OCI-LY1 (cell line): ENCODE data around the gene STK25.

Source experiments
- H2AFZ ChIP-seq: fragments of 200-600 bp; sonication (generic), shearing (Covaris generic); 2 replicates; pipeline ENCODE4 v1.6.0; 2014; ENCODE audit warnings: antibody characterized with exemption, mild to moderate bottlenecking, low read length
- H3F3A ChIP-seq: fragments of 200-600 bp; sonication (generic), shearing (Covaris generic); 2 replicates; pipeline ENCODE4 v1.6.0; 2014; ENCODE audit warnings: mild to moderate bottlenecking, antibody characterized with exemption, low read length, moderate library complexity; ENCODE audit not compliant: insufficient read depth
- H3K27ac ChIP-seq: fragments of 200-600 bp; sonication (generic); 2 replicates; pipeline ENCODE4 v1.5.1; 2014; ENCODE audit warnings: low read length, mixed run types, mild to moderate bottlenecking, low read depth; ENCODE audit not compliant: poor library complexity, severe bottlenecking
- H3K27me3 ChIP-seq: fragments of 200-600 bp; sonication (generic); 2 replicates; pipeline ENCODE4 v1.6.0; 2014; ENCODE audit warnings: antibody characterized with exemption, mild to moderate bottlenecking, low read length, moderate library complexity; ENCODE audit not compliant: insufficient read depth
- H3K36me3 ChIP-seq: fragments of 200-600 bp; sonication (generic); 2 replicates; pipeline ENCODE4 v1.6.1; 2014; ENCODE audit warnings: mild to moderate bottlenecking, antibody characterized with exemption, low read length, moderate library complexity, mixed read lengths; ENCODE audit not compliant: insufficient read depth
- H3K4me1 ChIP-seq: fragments of 200-600 bp; sonication (generic); 2 replicates; pipeline ENCODE4 v1.5.1; 2014; ENCODE audit warnings: mild to moderate bottlenecking, low read length, moderate library complexity; ENCODE audit not compliant: insufficient read depth, severe bottlenecking
- H3K4me2 ChIP-seq: fragments of 200-600 bp; sonication (generic), shearing (Covaris generic); 2 replicates; pipeline ENCODE4 v1.6.1; 2014; ENCODE audit warnings: low read length
- H3K4me3 ChIP-seq: fragments of 200-600 bp; sonication (generic); 2 replicates; pipeline ENCODE4 v1.5.1; 2014; ENCODE audit warnings: low read length, low read depth, mild to moderate bottlenecking, mixed read lengths; ENCODE audit not compliant: poor library complexity, severe bottlenecking
- H3K79me2 ChIP-seq: fragments of 200-600 bp; shearing (Covaris generic); 2 replicates; pipeline ENCODE4 v1.6.1; 2016; ENCODE audit warnings: mixed run types, low read length, mixed read lengths; ENCODE audit not compliant: insufficient read depth
- H3K9ac ChIP-seq: fragments of 200-600 bp; sonication (generic), shearing (Covaris generic); 2 replicates; pipeline ENCODE4 v1.6.1; 2014; ENCODE audit warnings: mild to moderate bottlenecking, low read length, mixed read lengths
- H3K9me2 ChIP-seq: fragments of 200-600 bp; sonication (generic), shearing (Covaris generic); 2 replicates; pipeline ENCODE4 v1.6.1; 2014; ENCODE audit warnings: low read depth, mild to moderate bottlenecking, low read length, mixed read lengths
- H3K9me3 ChIP-seq: fragments of 200-600 bp; shearing (Covaris generic); 2 replicates; pipeline ENCODE4 v1.6.1; 2014; ENCODE audit warnings: low read length, mixed read lengths
- H4K20me1 ChIP-seq: fragments of 200-600 bp; sonication (generic), shearing (Covaris generic); 2 replicates; pipeline ENCODE4 v1.6.0; 2016; ENCODE audit warnings: mild to moderate bottlenecking, low read length; ENCODE audit not compliant: insufficient read depth
- EZH2 ChIP-seq: fragments of 200-600 bp; sonication (generic), shearing (Covaris generic); IDR thresholded peaks from 2 replicates; pipeline ENCODE4 v1.8.0; 2017; ENCODE audit warnings: borderline replicate concordance, mixed run types, mild to moderate bottlenecking, antibody characterized with exemption, low read length, moderate library complexity, mixed read lengths
- TF ChIP-seq, protein P1 (sequence below): fragments of 200-600 bp; sonication (generic), shearing (Covaris generic); IDR thresholded peaks from 2 replicates; pipeline ENCODE4 v1.5.1; 2017; ENCODE audit warnings: mild to moderate bottlenecking, antibody characterized with exemption, low read length, moderate library complexity, mixed read lengths

The STK25 gene

DNA sequence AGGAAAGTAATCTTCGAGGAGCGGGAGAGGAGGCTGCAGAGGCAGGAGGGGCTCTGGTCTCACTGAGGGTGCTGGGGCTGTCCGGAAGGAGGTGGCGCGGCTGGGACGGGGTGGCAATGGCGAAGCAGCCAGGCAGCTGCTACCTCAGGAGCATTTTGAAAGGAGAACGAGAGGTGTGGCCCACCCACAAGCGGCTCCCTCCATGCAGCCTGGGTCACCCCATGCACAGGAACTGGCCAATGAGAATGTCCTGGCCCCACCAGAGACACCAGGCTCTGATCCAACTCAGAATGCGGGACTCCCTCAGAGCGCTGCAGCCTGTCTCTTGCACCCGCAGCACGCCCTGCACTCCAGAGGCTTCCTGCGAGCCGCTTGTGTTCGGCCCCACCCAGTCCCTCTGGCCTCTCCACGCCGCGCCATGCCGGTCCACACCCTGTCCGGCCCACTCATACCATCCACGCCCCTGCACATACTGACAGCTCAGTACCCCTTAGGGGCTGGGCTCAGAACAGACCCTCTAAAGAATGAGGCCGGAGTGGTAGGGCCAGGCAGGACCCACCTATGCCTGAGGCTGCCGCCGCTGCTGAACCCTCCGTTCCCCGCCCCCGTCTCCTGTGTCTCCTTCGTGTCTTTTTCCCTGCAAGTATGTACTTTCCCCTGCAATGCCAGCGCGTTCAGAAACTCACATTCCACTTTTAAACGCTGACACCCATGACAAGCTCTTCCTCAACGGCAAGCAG, 43.8 kb upstream of the STK25 start:
- Histone ChIP-seq H3K4me3 (no peak overlapping the region), H3K9me2 (no peaks in the 10 kb centered on the region), H3K27ac (no peak overlapping the region), H3K27me3 (no peaks in the 10 kb centered on the region; the same call in 1 of the 2 replicates), H3K9me3 (no peaks in the 10 kb centered on the region), H4K20me1 (no peaks in the 10 kb centered on the region), H3K9ac (no peak overlapping the region), H3K36me3 (no peaks in the 10 kb centered on the region), H3K4me2 (no peak overlapping the region; the same call in 1 of the 2 replicates), H3K79me2 (no peaks in the 10 kb centered on the region), H2AFZ (no peak overlapping the region), H3K4me1 (no peaks in the 10 kb centered on the region), H3F3A (no peaks in the 10 kb centered on the region)
- TF ChIP-seq, protein P1, sequence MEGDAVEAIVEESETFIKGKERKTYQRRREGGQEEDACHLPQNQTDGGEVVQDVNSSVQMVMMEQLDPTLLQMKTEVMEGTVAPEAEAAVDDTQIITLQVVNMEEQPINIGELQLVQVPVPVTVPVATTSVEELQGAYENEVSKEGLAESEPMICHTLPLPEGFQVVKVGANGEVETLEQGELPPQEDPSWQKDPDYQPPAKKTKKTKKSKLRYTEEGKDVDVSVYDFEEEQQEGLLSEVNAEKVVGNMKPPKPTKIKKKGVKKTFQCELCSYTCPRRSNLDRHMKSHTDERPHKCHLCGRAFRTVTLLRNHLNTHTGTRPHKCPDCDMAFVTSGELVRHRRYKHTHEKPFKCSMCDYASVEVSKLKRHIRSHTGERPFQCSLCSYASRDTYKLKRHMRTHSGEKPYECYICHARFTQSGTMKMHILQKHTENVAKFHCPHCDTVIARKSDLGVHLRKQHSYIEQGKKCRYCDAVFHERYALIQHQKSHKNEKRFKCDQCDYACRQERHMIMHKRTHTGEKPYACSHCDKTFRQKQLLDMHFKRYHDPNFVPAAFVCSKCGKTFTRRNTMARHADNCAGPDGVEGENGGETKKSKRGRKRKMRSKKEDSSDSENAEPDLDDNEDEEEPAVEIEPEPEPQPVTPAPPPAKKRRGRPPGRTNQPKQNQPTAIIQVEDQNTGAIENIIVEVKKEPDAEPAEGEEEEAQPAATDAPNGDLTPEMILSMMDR, result no peak
- no peak for TF ChIP-seq EZH2

DNA sequence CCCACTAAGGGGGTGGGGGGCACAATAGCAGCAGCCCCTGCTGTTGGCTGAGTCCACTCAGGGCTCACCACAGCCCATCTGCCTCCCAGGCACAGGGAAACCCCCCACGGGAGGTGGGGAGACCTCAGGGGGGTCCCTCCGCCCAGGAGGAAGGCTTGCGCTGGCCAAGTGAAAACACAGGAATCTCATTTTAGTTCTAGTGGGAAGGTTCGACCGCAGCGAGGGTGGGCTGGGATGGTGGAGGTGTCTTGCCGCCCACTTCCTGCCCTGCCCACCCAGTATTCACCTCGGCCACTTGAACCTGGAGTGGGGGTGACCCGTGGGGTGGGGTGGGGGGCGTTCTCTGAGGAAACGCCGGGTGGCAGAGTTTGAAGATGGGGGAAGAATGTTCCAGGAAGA, 43.2 kb upstream of the STK25 start:
- Histone ChIP-seq H3K27me3 (no peaks in the 10 kb centered on the region; the same call in 1 of the 2 replicates), H3K4me1 (no peaks in the 10 kb centered on the region), H3K9me2 (no peaks in the 10 kb centered on the region), H2AFZ (no peak overlapping the region), H3K4me3 (no peak overlapping the region), H3K27ac (no peak overlapping the region), H3K36me3 (no peaks in the 10 kb centered on the region), H3K9me3 (no peaks in the 10 kb centered on the region), H3K4me2 (no peak overlapping the region), H4K20me1 (no peaks in the 10 kb centered on the region), H3K79me2 (no peaks in the 10 kb centered on the region), H3K9ac (no peak overlapping the region), H3F3A (no peaks in the 10 kb centered on the region)
- TF ChIP-seq, protein P1, result no peak
- no peak for TF ChIP-seq EZH2

DNA sequence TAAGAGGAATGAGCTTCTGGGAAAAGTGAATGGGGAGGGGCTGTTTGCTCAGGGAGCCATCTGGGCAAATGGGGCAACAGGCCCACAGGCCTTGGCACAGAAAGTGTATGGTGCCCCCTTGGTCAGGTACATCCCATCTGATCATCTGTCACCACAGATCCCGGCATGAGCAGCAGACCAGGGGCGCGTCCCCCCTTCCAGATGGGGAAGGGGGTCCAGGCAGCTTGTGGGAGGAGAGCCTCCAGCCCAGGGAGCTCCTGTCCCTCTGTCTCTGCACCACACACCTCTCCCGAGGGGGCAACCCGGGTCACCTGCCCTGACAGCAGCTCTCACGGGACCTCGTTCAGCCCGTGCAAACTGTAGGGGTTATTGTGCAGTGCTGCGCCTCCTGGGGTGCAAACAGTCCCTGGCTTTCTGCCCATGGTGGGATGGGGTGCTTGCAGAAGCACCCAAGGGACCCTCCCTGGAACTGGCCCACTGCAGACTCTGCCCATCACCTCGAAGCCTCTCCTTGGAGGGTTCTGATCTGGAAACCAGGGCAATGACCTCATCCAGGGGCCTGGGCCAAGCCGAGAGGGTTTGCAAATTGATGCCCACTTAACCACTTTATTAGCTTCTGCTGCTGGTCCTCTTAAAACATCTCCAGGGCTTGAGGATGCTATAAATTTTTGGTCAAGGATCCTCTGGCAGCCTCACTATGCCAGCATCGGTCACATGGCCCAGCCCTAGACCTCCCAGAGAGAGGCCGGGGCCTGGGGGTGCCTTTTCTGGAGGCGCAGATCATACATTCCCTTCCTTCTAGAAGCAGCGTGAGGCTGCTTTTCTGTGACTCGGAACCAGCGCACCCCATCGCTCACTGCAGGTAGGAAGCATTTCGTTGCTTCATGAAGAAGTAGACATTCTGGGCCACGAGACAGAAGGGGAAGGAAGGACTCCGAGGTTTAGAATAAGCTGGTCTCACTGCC, 42.5 kb upstream of the STK25 start:
- H3K4me2 ChIP-seq, result no peak overlapping the region
- H3F3A ChIP-seq, result no peaks in the 10 kb centered on the region
- H4K20me1 ChIP-seq, result no peaks in the 10 kb centered on the region
- H2AFZ ChIP-seq, result no peak overlapping the region
- H3K27me3 ChIP-seq, result no peaks in the 10 kb centered on the region; the same call in 1 of the 2 replicates
- no peak overlapping the region for H3K4me3 ChIP-seq
- H3K9me2 ChIP-seq, result no peaks in the 10 kb centered on the region
- no peaks in the 10 kb centered on the region for H3K36me3 ChIP-seq
- TF ChIP-seq, protein P1, result no peak
- no peak overlapping the region for H3K27ac ChIP-seq
- no peaks in the 10 kb centered on the region for H3K9me3 ChIP-seq
- no peaks in the 10 kb centered on the region for H3K79me2 ChIP-seq
- no peak overlapping the region for H3K9ac ChIP-seq
- no peaks in the 10 kb centered on the region for H3K4me1 ChIP-seq
